ENCODE measurements around the gene SZT2. TPM values are rescaled to one million over a fixed set of nuclear protein-coding genes. Genes with fewer than 3 reads are reported as not detected.

SZT2 gene
- total and polyA plus RNA-seq, 8 donors: 18.5 to 54.9 (median 24.6) TPM

GRCh38 chr1:43423672-43424550, 34.2 kb downstream of the SZT2 start:
- no peaks in the 10 kb centered on the region for H3K4me1 ChIP-seq
- WGBS, 2 donors: 87 to 89% methylated on average over 23 of the region's 23 CpGs
- H3K4me3 ChIP-seq: no peak overlapping the region
- DNase-seq (peak in 1 of 6 donors; percentile 24), FAIRE-seq (no peak), ATAC-seq (no peak)
- H3K36me3 ChIP-seq: peaks cover 8 to 85% (median 37%) of the 10 kb centered on the region in 3 donors
- H3K9me3 ChIP-seq: no peaks in the 10 kb centered on the region
- no peaks in the 10 kb centered on the region for H3K27me3 ChIP-seq
- intact Hi-C loops (cut with DNase I): loop anchor here in 1 of 3 donors (5.0 kb wide), 1 partner anchor 197 kb away; no protein-coding TSS in a partner anchor
- no peak overlapping the region for H3K27ac ChIP-seq
- TF ChIP-seq CTCF (IDR thresholded peaks at IDR 0.05): no peak

- TF ChIP-seq CTCF (IDR thresholded peaks at IDR 0.05): no peak
- no peak for ATAC-seq
- H3K27ac ChIP-seq: no peak overlapping the region
- peak in 1 of 6 donors; percentile 22 for DNase-seq
- no peak overlapping the region for H3K4me3 ChIP-seq
- no peaks in the 10 kb centered on the region for H3K9me3 ChIP-seq
- intact Hi-C loops (cut with DNase I): no loop called here
- no peak for FAIRE-seq
- WGBS, 2 donors: 89 to 91% methylated on average over 4 of the region's 4 CpGs
- H3K27me3 ChIP-seq: no peaks in the 10 kb centered on the region
- H3K36me3 ChIP-seq: peaks cover 4 to 84% (median 37%) of the 10 kb centered on the region in 3 donors
- no peaks in the 10 kb centered on the region for H3K4me1 ChIP-seq
These were observed 35.3 kb downstream of the SZT2 start for GRCh38 chr1:43425045-43425444.

- Histone ChIP-seq H3K4me1 (no peaks in the 10 kb centered on the region), H3K9me3 (no peaks in the 10 kb centered on the region), H3K4me3 (no peak overlapping the region), H3K27ac (no peak overlapping the region), H3K27me3 (no peaks in the 10 kb centered on the region), H3K36me3 (peaks cover 4 to 84% (median 45%) of the 10 kb centered on the region in 3 donors)
- TF ChIP-seq CTCF (IDR thresholded peaks at IDR 0.05): no peak
- DNase-seq (peak in 1 of 6 donors; percentile 39), ATAC-seq (no peak), FAIRE-seq (no peak)
- intact Hi-C loops (cut with DNase I): no loop called here
- 90 to 91% methylated on average over 9 to 11 of the region's 11 CpGs for WGBS, 2 donors
These were observed 36.5 kb downstream of the SZT2 start for GRCh38 chr1:43426221-43426620.

DNA sequence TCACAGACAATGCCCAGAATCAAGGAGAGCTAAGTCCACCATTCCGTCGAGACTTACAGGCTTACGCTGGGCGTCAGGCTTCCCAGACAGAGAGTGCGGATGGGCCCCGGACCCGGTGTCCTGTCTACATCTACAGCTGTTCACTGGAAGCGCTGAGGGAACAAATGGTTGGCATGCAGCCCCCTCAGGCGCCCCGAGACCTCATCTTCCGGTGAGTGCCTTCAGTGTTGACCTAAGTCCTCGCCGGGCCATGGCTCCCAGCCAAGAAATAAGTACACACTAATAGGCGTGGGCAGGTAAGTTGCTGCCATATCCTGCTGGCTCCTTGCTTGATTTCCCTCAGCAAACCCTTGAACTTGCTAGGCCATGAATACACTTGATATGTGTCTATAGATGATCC, 37.8 kb downstream of the SZT2 start:
- WGBS, 2 donors: 74 to 75% methylated on average over 14 of the region's 14 CpGs
- DNase-seq (peak in 1 of 6 donors; percentile 63), ATAC-seq (peak in 1 of 4 donors; percentile 17), FAIRE-seq (no peak)
- TF ChIP-seq CTCF (IDR thresholded peaks at IDR 0.05): no peak
- Histone ChIP-seq H3K27me3 (no peaks in the 10 kb centered on the region), H3K9me3 (no peaks in the 10 kb centered on the region), H3K27ac (no peak overlapping the region), H3K36me3 (peaks cover 7 to 87% (median 54%) of the 10 kb centered on the region in 3 donors), H3K4me3 (no peak overlapping the region), H3K4me1 (no peaks in the 10 kb centered on the region)
- intact Hi-C loops (cut with DNase I): no loop called here

GRCh38 chr1:43427941-43428340, 38.2 kb downstream of the SZT2 start:
- no peaks in the 10 kb centered on the region for H3K27me3 ChIP-seq
- intact Hi-C loops (cut with DNase I): no loop called here
- H3K27ac ChIP-seq: no peak overlapping the region
- WGBS, 2 donors: 92 to 95% methylated on average over 9 of the region's 9 CpGs
- ATAC-seq (no peak), FAIRE-seq (no peak), DNase-seq (peak in 1 of 6 donors; percentile 39)
- H3K4me3 ChIP-seq: no peak overlapping the region
- H3K9me3 ChIP-seq: no peaks in the 10 kb centered on the region
- H3K4me1 ChIP-seq: no peaks in the 10 kb centered on the region
- no peak for TF ChIP-seq CTCF (IDR thresholded peaks at IDR 0.05)
- peaks cover 7 to 88% (median 58%) of the 10 kb centered on the region in 3 donors for H3K36me3 ChIP-seq

Measured in pancreas (tissue), 10 donors.